Stomach (tissue), 9 donors: ENCODE results near the gene CD2BP2. TPM values are rescaled to one million over a fixed set of nuclear protein-coding genes. Genes with fewer than 3 reads are reported as not detected.

Experiments
- DNase-seq, 2 donors: peaks; one replicate each; pipeline versions ENCODE4 v3.0.0 to v3.0.0-alpha.2; 2013 to 2019
- H3K27ac ChIP-seq, 5 donors: fragments of 200-600 bp in 4 of 5; sonication (generic) in 4 of 5; one replicate each; pipeline ENCODE4 v1.5.1; 2013 to 2019; ENCODE audit warnings: mild to moderate bottlenecking in 1 of 5, moderate library complexity in 1 of 5
- H3K27me3 ChIP-seq, 3 donors: fragments of 200-600 bp; sonication (generic); one replicate each; pipeline ENCODE4 v1.5.1; 2017 to 2019; ENCODE audit warnings: mixed run types in 1 of 3
- H3K36me3 ChIP-seq, 4 donors: fragments of 200-600 bp; sonication (generic); 1 replicate in 3 of 4; 2 replicates in 1 of 4; pipeline ENCODE4 v1.5.1; 2016 to 2019
- H3K4me1 ChIP-seq, 4 donors: fragments of 200-600 bp; sonication (generic); one replicate each; pipeline ENCODE4 v1.5.1; 2016 to 2019
- H3K4me3 ChIP-seq, 4 donors: fragments of 200-600 bp; sonication (generic) in 3 of 4; one replicate each; pipeline ENCODE4 v1.5.1; 2016 to 2019; ENCODE audit warnings: mild to moderate bottlenecking in 1 of 4
- H3K9me3 ChIP-seq, 4 donors: fragments of 200-600 bp; sonication (generic); one replicate each; pipeline ENCODE4 v1.5.1; 2016 to 2019
- EP300 ChIP-seq: sonication (generic); formaldehyde crosslinking; IDR thresholded peaks from one replicate; pipeline ENCODE4 v1.6.1; 2017; ENCODE audit warnings: antibody characterized with exemption
- POLR2A ChIP-seq, 4 donors: fragments of 450-650 bp; IDR thresholded peaks; one replicate each; pipeline ENCODE4 v1.6.1; 2016; ENCODE audit warnings: antibody characterized with exemption in 4 of 4, control low read depth in 2 of 4, mild to moderate bottlenecking in 1 of 4, moderate library complexity in 1 of 4
- POLR2AphosphoS5 ChIP-seq, 3 donors: sonication (generic); formaldehyde crosslinking; IDR thresholded peaks; one replicate each; pipeline ENCODE4 v1.6.1; 2016; ENCODE audit warnings: antibody characterized with exemption in 3 of 3
- WGBS, 5 donors: extraction: QIAGEN DNeasy Blood & Tissue Kit in 3 of 5; methylation state at CpG; one replicate each; pipeline versions ENCODE4 v1.1.5 to v1.1.7; 2013 to 2018; 5-methylcytosine and 5-hydroxymethylcytosine counted together
- intact Hi-C: fragments of 100-400 bp; cut with DNase I; formaldehyde crosslinking; loops from one replicate; pipeline ENCODE4 v1.15.1; 2023; ENCODE audit warnings: low total_unique reads
- polyA plus RNA-seq, 3 donors: library from polyadenylated mRNA; stranded (reverse); fragments of 200-250 nt; gene quantifications; one replicate each; pipeline ENCODE4 v1.2.3, GENCODE V29; 2013
- total RNA-seq, 5 donors: library from RNA; depleted of rRNA; stranded (reverse); fragments of >200 nt; gene quantifications; one replicate each; pipeline versions ENCODE4 v1.1.0 to v1.2.3, GENCODE V29; 2014 to 2016
- TF ChIP-seq, protein P1 (sequence below), 7 experiments: fragments of 450-650 bp in 4 of 7; fragments of 200-600 bp in 3 of 7; sonication (generic) in 3 of 7; IDR thresholded peaks; one replicate each; pipeline ENCODE4 v1.5.1; 2016 to 2019; ENCODE audit warnings: antibody characterized with exemption in 7 of 7, control low read depth in 2 of 7, mild to moderate bottlenecking in 1 of 7
- donor health status: healthy with polysubstance abuse.
- donor health status: Bipolar disorder and iron deficiency.
- donor health status: healthy.

CD2BP2 gene
- total and polyA plus RNA-seq, 8 donors = 8.8 to 45.2 (median 27.7) TPM

DNA sequence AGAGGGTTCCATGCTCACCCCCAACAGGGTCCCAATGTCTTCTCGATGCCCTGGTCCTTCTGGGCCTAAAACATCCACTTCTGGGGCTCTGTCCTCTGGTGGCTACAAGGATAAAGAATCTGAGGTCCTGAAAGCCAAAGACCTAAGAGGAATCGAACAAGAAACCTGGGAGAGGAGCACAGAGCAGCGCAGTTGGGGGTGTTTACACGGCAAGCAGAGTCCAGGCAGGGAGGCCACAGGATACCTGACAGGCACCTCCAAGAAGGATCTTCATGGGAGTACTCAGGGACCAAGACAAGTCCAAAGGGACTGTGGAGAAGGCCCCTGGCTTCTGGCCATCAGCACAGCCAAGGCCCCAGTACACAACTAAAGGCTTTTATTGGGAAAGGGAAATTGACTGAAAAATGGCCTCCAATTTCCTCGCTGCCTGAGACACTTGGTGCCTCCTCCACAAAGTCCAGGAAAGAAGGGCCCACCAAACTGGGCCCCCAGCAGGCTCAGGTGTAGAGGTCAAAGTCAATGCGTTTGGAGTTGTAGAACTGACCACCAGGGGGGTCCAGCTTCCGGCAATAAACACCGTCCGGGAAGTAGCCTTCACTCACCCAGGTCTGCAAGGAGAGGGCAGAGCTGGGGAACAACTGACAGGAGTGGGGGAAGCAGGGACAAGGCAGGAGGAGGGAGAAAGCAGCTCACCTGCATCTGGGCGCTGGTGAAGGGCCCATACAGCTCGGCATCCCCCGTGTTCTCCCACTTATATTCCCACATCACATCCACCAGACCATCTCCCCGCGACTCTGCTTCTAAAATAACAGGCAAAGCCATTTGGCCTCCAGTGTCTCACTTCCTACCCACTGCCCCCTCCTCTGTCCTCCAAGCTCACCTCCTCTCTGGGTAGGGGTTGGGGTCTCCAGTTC lies 2.4 kb downstream of the CD2BP2 start:
- Histone ChIP-seq H3K27ac (peak overlapping the region in 4 of 5 donors; percentile 95 to 98 (median 97)), H3K4me1 (peaks cover 49 to 69% (median 59%) of the 10 kb centered on the region in 4 donors), H3K4me3 (peak overlapping the region in 1 of 4 donors; percentile 92), H3K9me3 (no peaks in the 10 kb centered on the region), H3K27me3 (no peaks in the 10 kb centered on the region), H3K36me3 (peaks cover 29 to 54% (median 50%) of the 10 kb centered on the region in 4 donors)
- no peak for DNase-seq
- TF ChIP-seq, protein P1, sequence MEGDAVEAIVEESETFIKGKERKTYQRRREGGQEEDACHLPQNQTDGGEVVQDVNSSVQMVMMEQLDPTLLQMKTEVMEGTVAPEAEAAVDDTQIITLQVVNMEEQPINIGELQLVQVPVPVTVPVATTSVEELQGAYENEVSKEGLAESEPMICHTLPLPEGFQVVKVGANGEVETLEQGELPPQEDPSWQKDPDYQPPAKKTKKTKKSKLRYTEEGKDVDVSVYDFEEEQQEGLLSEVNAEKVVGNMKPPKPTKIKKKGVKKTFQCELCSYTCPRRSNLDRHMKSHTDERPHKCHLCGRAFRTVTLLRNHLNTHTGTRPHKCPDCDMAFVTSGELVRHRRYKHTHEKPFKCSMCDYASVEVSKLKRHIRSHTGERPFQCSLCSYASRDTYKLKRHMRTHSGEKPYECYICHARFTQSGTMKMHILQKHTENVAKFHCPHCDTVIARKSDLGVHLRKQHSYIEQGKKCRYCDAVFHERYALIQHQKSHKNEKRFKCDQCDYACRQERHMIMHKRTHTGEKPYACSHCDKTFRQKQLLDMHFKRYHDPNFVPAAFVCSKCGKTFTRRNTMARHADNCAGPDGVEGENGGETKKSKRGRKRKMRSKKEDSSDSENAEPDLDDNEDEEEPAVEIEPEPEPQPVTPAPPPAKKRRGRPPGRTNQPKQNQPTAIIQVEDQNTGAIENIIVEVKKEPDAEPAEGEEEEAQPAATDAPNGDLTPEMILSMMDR (IDR thresholded peaks at IDR 0.05) = no peak
- TF ChIP-seq POLR2A (IDR thresholded peaks at IDR 0.05) = no peak
- no peak for TF ChIP-seq POLR2AphosphoS5 (IDR thresholded peaks at IDR 0.05)
- no peak for TF ChIP-seq EP300
- 82 to 86% (median 85%) methylated on average over 14 of the region's 14 CpGs for WGBS, 5 donors
- intact Hi-C loops = no loop called here

DNA sequence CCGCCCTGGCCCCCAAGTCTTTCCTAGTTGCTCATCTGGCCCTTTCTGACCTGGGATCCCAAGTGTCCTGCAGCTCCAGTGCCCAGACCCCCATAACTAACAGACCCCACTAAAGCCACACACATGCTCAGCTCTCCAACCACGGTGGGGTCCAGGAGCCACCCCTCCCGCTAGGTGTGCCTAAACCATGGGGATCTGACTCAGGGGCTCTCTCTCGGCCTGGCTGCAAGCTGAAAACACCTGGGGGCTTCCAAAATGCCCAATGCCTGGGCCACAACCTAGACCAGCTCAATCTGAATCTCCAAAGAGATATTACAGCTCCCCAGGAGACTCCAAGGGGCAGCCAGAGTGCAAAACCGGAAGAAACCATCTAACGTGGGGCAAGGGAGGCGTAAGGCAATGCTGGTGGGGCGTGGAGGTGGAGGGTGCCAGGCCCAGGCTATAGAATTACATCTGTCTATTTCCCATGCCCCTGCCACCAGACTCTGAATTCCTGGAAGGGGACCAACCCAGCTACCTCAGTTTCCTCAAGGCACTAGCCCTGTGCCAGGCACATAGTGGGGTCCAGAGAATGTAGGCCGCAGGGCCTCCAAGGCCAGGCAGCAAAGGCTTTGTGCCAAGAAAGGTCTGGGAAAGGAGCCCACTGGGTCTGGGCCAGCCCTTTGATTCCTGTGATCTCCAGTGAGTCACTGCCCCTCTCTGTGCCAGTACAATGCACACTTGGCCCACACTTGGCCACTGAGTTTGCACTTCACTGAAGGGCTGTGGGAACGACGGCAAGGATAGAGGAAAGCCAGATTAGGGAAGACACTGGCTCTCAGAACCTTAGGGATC lies 3.3 kb downstream of the CD2BP2 start:
- peak in 2 of 3 donors; percentile 66 to 91 for TF ChIP-seq POLR2AphosphoS5 (IDR thresholded peaks at IDR 0.05)
- no peak for TF ChIP-seq POLR2A (IDR thresholded peaks at IDR 0.05)
- H3K27me3 ChIP-seq = no peaks in the 10 kb centered on the region
- peak overlapping the region in 4 of 5 donors; percentile 95 to 98 (median 97) for H3K27ac ChIP-seq
- no peak overlapping the region for H3K4me3 ChIP-seq
- peaks cover 45 to 60% (median 51%) of the 10 kb centered on the region in 4 donors for H3K4me1 ChIP-seq
- H3K36me3 ChIP-seq = peaks cover 26 to 45% (median 41%) of the 10 kb centered on the region in 4 donors
- intact Hi-C loops = no loop called here
- H3K9me3 ChIP-seq = no peaks in the 10 kb centered on the region
- DNase-seq = peak in 1 of 2 donors; percentile 92
- WGBS, 5 donors = 59 to 65% (median 62%) methylated on average over 11 of the region's 11 CpGs

DNA sequence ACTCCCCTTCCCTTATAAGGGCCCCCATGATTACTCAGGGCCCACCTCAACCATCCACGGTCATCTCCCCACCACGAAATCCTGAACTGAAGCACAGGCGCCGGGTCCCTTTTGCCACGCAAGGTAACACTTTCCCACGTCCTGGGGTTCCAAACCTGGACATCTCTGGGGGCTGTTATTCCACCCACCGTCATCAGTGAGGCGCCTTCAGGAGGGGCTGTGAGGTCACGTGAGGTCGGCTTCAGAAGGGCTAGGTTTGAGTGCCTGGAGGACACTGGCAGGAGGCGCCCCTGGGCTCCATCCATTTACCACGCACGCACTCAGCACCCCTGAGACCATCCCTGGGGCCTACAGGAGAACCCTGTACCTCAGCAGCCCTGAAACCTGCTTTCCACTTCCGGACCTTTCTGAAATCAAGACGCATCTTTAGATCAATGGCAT lies 4.1 kb downstream of the CD2BP2 start:
- H3K27ac ChIP-seq = peak overlapping the region in 2 of 5 donors; percentile 97 to 98
- no peak for DNase-seq
- intact Hi-C loops = no loop called here
- H3K36me3 ChIP-seq = peaks cover 26 to 45% (median 41%) of the 10 kb centered on the region in 4 donors
- peaks cover 37 to 52% (median 43%) of the 10 kb centered on the region in 4 donors for H3K4me1 ChIP-seq
- WGBS, 5 donors = 84 to 93% (median 91%) methylated on average over 13 to 15 of the region's 15 CpGs
- TF ChIP-seq, protein P1 (IDR thresholded peaks at IDR 0.05) = no peak
- TF ChIP-seq EP300 (no peak), POLR2AphosphoS5 (IDR thresholded peaks at IDR 0.05) (no peak), POLR2A (IDR thresholded peaks at IDR 0.05) (no peak)
- H3K9me3 ChIP-seq = no peaks in the 10 kb centered on the region
- no peaks in the 10 kb centered on the region for H3K27me3 ChIP-seq
- H3K4me3 ChIP-seq = no peak overlapping the region

DNA sequence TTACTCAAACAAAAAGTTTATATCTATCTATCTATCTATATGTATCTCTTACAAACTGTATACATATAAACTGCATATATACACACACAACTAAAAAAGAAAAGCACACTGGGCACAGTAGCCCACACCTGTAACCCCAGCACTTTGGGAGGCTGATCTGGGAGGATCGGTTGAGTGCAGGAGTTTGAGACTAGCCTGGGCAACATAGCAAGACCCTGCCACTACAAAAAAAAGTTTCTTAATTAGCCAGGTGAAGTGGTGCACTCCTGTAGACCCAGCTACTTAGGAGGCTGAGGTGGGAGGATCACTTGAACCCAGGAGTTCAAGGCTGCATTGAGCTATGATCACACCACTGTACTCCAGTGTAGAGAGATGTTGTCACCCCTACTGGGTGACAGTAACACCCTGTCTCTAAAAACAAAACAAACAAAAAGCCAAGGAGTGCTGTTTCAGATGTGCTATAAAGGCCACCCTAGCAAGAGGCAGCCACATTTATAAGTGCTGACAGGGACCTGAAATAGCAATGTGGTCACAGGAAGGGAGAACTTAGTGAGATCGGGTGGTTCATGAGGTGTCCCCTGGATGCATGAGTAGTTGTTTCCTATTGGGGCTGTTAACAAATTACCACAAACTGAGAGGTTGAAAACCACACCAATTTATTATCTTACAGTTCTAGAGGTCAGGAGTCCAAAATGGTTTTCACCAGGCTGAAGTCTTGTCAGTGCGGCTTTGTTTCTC lies 4.8 kb downstream of the CD2BP2 start:
- no peak for DNase-seq
- no peaks in the 10 kb centered on the region for H3K27me3 ChIP-seq
- intact Hi-C loops = no loop called here
- 75 to 88% (median 79%) methylated on average over 3 of the region's 3 CpGs for WGBS, 5 donors
- H3K9me3 ChIP-seq = no peaks in the 10 kb centered on the region
- peaks cover 26 to 45% (median 41%) of the 10 kb centered on the region in 4 donors for H3K36me3 ChIP-seq
- H3K4me1 ChIP-seq = peaks cover 31 to 47% (median 38%) of the 10 kb centered on the region in 4 donors
- no peak overlapping the region for H3K4me3 ChIP-seq
- TF ChIP-seq, protein P1 (IDR thresholded peaks at IDR 0.05) = no peak
- no peak for TF ChIP-seq POLR2A (IDR thresholded peaks at IDR 0.05)
- no peak for TF ChIP-seq POLR2AphosphoS5 (IDR thresholded peaks at IDR 0.05)
- TF ChIP-seq EP300 = no peak
- peak overlapping the region in 2 of 5 donors; percentile 1 to 98 for H3K27ac ChIP-seq
